Right lobe of liver (tissue), 6 donors: ENCODE results near the gene RNF20. TPM values are rescaled to one million over a fixed set of nuclear protein-coding genes. Genes with fewer than 3 reads are reported as not detected.
"Not testable (repeated sequence)": the region's sequence is repeated elsewhere in the genome, so short reads cannot be mapped to it uniquely, and the experiment has no call there.

ENCODE experiments used
- ATAC-seq, 4 donors: fragments of 200-7000 bp; cut with Tn5 transposase; one replicate each; pipeline ENCODE4 v1.9.1; 2020; ENCODE audit warnings: mild to moderate bottlenecking in 4 of 4, moderate library complexity in 4 of 4
- DNase-seq, 3 donors: peaks; one replicate each; pipeline ENCODE4 v3.0.0-alpha.2; 2020
- H3K27ac ChIP-seq, 3 donors: fragments of 200-600 bp; one replicate each; pipeline ENCODE4 v1.8.0; 2022
- H3K27me3 ChIP-seq, 2 donors: fragments of 200-600 bp; one replicate each; pipeline ENCODE4 v1.8.0; 2022
- H3K36me3 ChIP-seq, 4 donors: fragments of 200-600 bp; sonication (generic) in 1 of 4; one replicate each; pipeline versions ENCODE4 v1.5.1 to v1.8.0; 2017 to 2022; ENCODE audit warnings: control low read depth in 1 of 4
- H3K4me1 ChIP-seq, 4 donors: fragments of 200-600 bp; sonication (generic) in 1 of 4; one replicate each; pipeline versions ENCODE4 v1.5.1 to v1.8.0; 2017 to 2022; ENCODE audit warnings: control low read depth in 1 of 4
- H3K4me3 ChIP-seq, 3 donors: fragments of 200-600 bp; one replicate each; pipeline ENCODE4 v1.8.0; 2022
- H3K9me3 ChIP-seq, 4 donors: fragments of 200-600 bp; sonication (generic) in 1 of 4; one replicate each; pipeline versions ENCODE4 v1.5.1 to v1.8.0; 2017 to 2022; ENCODE audit warnings: control low read depth in 1 of 4
- CTCF ChIP-seq, 4 donors: fragments of 200-600 bp in 3 of 4; fragments of 450-650 bp in 1 of 4; IDR thresholded peaks; one replicate each; pipeline versions ENCODE4 v1.5.1 to v1.8.0; 2016 to 2022; ENCODE audit warnings: antibody characterized with exemption in 4 of 4, mild to moderate bottlenecking in 2 of 4
- POLR2A ChIP-seq: fragments of 450-650 bp; IDR thresholded peaks from one replicate; pipeline ENCODE4 v1.6.1; 2017; ENCODE audit warnings: antibody characterized with exemption, mild to moderate bottlenecking
- WGBS: methylation state at CpG from one replicate; pipeline ENCODE4 v1.1.6; 2018; ENCODE audit warnings: low coverage, low lambda C conversion rate; ENCODE audit not compliant: insufficient coverage; ENCODE audit errors: missing lambda C conversion rate; 5-methylcytosine and 5-hydroxymethylcytosine counted together
- intact Hi-C, 2 donors: fragments of 100-400 bp; cut with DNase I; formaldehyde crosslinking; loops; one replicate each; pipeline versions ENCODE4 v1.11.2 to v1.14.1; 2022
- total RNA-seq, 6 experiments: library from RNA; depleted of rRNA in 2 of 6; stranded (reverse); fragments of >200 nt in 2 of 6; fragmentation: NEBNext Ultra II Directional in 3 of 6; extraction: Animal tissue kit (Norgen Biotek cat#: 25700) in 3 of 6; gene quantifications; one replicate each; pipeline versions ENCODE4 v1.1.0 to v1.2.4, GENCODE V29; 2016 to 2023
- donor health status: DM: no; HTN: yes; CAD: no.
- donor health status: DM: no; HTN: no; CAD: no.
- donor health status: DM: no; HTN: no; CAD: no.
- donor health status: DM: no; HTN: yes; CAD: no.
- donor health status: DM: no; HTN: yes; CAD: no.

RNF20 gene
- total RNA-seq, 6 experiments from 2014 or later, result 8.7 to 19.8 (median 16.1) TPM

- no peak overlapping the region for H3K27ac ChIP-seq
- H3K4me1 ChIP-seq, result peaks cover 0 to 7% (median 3%) of the 10 kb centered on the region in 4 donors
- DNase-seq (no peak), ATAC-seq (no peak)
- intact Hi-C loops, result no loop called here
- no peaks in the 10 kb centered on the region for H3K9me3 ChIP-seq
- no peak overlapping the region for H3K4me3 ChIP-seq
- peaks cover 0 to 27% (median 5%) of the 10 kb centered on the region in 4 donors for H3K36me3 ChIP-seq
- no peaks in the 10 kb centered on the region for H3K27me3 ChIP-seq
- TF ChIP-seq POLR2A, result no peak
- TF ChIP-seq CTCF (IDR thresholded peaks at IDR 0.05), result no peak
Observed at GRCh38 chr9:101536351-101536750, 2.7 kb downstream of the RNF20 start.

- WGBS, result no CpG with 5 or more reads among the region's 2 CpGs
- Histone ChIP-seq H3K9me3 (no peaks in the 10 kb centered on the region), H3K36me3 (peaks cover 0 to 33% (median 7%) of the 10 kb centered on the region in 4 donors), H3K27ac (no peak overlapping the region), H3K4me1 (peaks cover 0 to 7% (median 3%) of the 10 kb centered on the region in 4 donors), H3K4me3 (no peak overlapping the region), H3K27me3 (no peaks in the 10 kb centered on the region)
- no peak for ATAC-seq
- no peak for TF ChIP-seq POLR2A
- intact Hi-C loops, result no loop called here
- no peak for DNase-seq
Observed at GRCh38 chr9:101536938-101537337, 3.3 kb downstream of the RNF20 start.

GRCh38 chr9:101540069-101540468, 6.4 kb downstream of the RNF20 start:
- 68% methylated on average over 8 of the region's 8 CpGs for WGBS
- Histone ChIP-seq H3K9me3 (no peaks in the 10 kb centered on the region), H3K4me3 (no peak overlapping the region), H3K4me1 (peaks cover 0 to under 1% (median 0%) of the 10 kb centered on the region in 4 donors), H3K36me3 (peaks cover 0 to 35% (median 14%) of the 10 kb centered on the region in 4 donors), H3K27me3 (no peaks in the 10 kb centered on the region), H3K27ac (no peak overlapping the region)
- intact Hi-C loops, result no loop called here
- TF ChIP-seq CTCF (IDR thresholded peaks at IDR 0.05) (no peak), POLR2A (no peak)
- DNase-seq (no peak), ATAC-seq (peak in 1 of 4 donors; percentile 52)

GRCh38 chr9:101543098-101543735, 9.6 kb downstream of the RNF20 start:
- no peak for TF ChIP-seq POLR2A
- TF ChIP-seq CTCF (IDR thresholded peaks at IDR 0.05), result no peak
- DNase-seq (peak in 1 of 3 donors; percentile 47), ATAC-seq (no peak)
- Histone ChIP-seq H3K27me3 (no peaks in the 10 kb centered on the region), H3K36me3 (peaks cover 4 to 54% (median 28%) of the 10 kb centered on the region in 4 donors), H3K9me3 (no peaks in the 10 kb centered on the region), H3K27ac (no peak overlapping the region), H3K4me1 (no peaks in the 10 kb centered on the region), H3K4me3 (no peak overlapping the region)
- 94% methylated on average over 4 of the region's 14 CpGs for WGBS
- intact Hi-C loops, result no loop called here

- H3K27ac ChIP-seq, H3K9me3 ChIP-seq, intact Hi-C loops, DNase-seq, H3K4me1 ChIP-seq, ATAC-seq, H3K4me3 ChIP-seq, H3K27me3 ChIP-seq: not testable (repeated sequence)
- TF ChIP-seq CTCF (IDR thresholded peaks at IDR 0.05), result peak in 1 of 4 donors; percentile 22
- H3K36me3 ChIP-seq, result peaks cover 9 to 90% (median 39%) of the 10 kb centered on the region in 4 donors
- 86% methylated on average over 12 of the region's 18 CpGs for WGBS
Observed at GRCh38 chr9:101549472-101550098, 15.9 kb downstream of the RNF20 start.
